GM10266 (cell line): Measurements from ENCODE around the gene CCL4L2.
"Not testable (repeated sequence)": the region's sequence is repeated elsewhere in the genome, so short reads cannot be mapped to it uniquely, and the experiment has no call there.

ENCODE experiments used
- DNase-seq: peaks from one replicate; pipeline ENCODE4 v3.0.0; 2012; ENCODE audit errors: extremely low spot score
- CTCF ChIP-seq: IDR thresholded peaks from 2 replicates; pipeline ENCODE4 v1.5.1; 2012; ENCODE audit warnings: mild to moderate bottlenecking, low read depth; ENCODE audit not compliant: control insufficient read depth, insufficient read depth; ENCODE audit errors: missing control alignments

The CCL4L2 gene

GRCh38 chr17:36198831-36199465 lies 11.9 kb upstream of the CCL4L2 start:
- TF ChIP-seq CTCF: no peak
- DNase-seq: no peak

GRCh38 chr17:36201102-36201501 lies 9.8 kb upstream of the CCL4L2 start:
- not testable (repeated sequence) for DNase-seq

GRCh38 chr17:36201506-36201905 lies 9.4 kb upstream of the CCL4L2 start:
- not testable (repeated sequence) for DNase-seq

- TF ChIP-seq CTCF: no peak
- no peak for DNase-seq
Measured at GRCh38 chr17:36203335-36203734, 7.5 kb upstream of the CCL4L2 start.

GRCh38 chr17:36204724-36205500 lies 6.0 kb upstream of the CCL4L2 start:
- no peak for TF ChIP-seq CTCF
- no peak for DNase-seq

- no peak for DNase-seq
- no peak for TF ChIP-seq CTCF
Measured at GRCh38 chr17:36205637-36206485, 5.0 kb upstream of the CCL4L2 start.

- DNase-seq: not testable (repeated sequence)
Measured at GRCh38 chr17:36206486-36206821, 4.4 kb upstream of the CCL4L2 start.

GRCh38 chr17:36207383-36207782 lies 3.5 kb upstream of the CCL4L2 start:
- DNase-seq: not testable (repeated sequence)

GRCh38 chr17:36209575-36209974 lies 1.3 kb upstream of the CCL4L2 start:
- TF ChIP-seq CTCF: no peak
- no peak for DNase-seq

- not testable (repeated sequence) for DNase-seq
Measured at GRCh38 chr17:36211484-36212271, 815 bp downstream of the CCL4L2 start.
